Kasumi-1 (cell line): ENCODE data around the gene BACH2.
"Not testable (repeated sequence)": the region's sequence is repeated elsewhere in the genome, so short reads cannot be mapped to it uniquely, and the experiment has no call there.

Experiments
- DNase-seq, 2 experiments: peaks; one replicate each; lab custom pipeline; 2025; lab: John Stamatoyannopoulos, UW

The BACH2 gene

DNA sequence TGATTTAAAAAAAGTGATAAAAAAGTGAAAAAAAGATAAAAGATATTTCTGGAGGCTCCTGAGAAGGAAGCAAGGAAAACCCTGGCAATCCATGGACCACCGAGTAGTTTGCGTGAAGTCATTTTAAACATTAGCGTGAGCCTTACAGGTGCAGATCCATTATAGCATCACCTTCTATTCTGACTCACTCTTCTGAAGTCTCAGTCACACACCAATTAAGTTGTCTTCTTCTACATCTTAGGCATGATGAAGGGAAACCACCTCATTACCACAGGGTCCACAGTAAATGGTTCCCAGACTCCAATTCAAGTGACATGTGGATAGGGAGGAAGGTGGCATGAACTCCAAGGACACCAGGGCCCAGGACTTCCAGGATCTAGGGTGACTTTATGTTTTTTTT lies 303.2 kb downstream of the BACH2 start:
- DNase-seq, result no peak

DNA sequence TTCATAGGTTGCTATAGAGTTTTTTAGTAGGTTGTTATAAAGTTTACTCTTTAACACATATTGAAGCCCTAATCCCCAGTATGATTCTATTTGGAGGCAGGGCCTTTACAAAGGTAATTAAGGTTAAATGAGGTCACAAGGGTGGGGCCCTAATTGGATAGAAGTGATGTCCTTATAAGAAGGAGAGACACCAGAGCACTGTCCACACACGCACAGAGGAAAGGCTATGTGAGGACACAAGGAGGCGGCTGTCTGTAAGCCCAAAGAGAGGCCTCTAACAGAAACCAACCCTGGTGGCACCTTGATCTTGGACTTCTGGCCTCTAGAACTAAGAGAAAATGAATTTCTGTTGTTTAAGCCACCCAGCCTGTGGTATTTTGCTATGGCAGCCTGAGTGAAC lies 303.8 kb downstream of the BACH2 start:
- no peak for DNase-seq

DNA sequence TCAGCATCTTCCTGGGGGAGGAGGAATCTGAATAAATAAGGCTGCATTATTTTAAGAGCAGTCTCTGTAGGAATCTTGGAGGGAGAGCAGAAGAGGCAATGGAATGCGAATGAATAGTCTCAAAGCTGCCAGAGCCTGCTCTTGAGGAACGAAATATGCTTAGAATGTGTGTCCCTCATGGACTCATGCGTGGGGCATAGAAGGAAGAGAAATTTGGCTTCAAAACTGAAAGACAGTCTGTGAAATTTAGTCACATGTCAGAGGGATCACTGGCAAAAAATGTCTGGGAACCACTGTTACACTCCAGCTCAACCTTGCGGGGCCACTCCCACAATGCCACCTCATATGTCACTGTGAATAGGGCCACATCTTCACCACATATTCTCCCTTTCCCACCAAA lies 306.9 kb downstream of the BACH2 start:
- DNase-seq, result no peak

DNA sequence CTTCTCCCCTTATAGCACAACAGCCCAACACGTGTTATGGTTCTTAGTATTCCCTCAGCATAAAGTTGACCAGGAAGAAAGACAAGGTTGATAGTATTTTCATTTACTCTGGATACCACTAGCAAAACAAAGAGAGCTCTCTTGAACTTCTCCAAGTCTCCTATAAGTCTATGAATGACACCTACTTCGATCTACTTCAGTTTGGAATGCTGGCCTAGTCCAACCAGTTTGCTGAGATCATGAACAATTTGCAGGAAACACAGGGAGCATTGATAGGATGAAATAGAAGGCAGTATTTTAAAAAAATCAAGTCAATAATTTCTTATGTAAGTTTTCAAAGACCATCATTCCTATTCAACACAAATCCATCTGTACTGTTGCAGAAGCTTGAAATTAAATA lies 308.8 kb downstream of the BACH2 start:
- no peak for DNase-seq

DNA sequence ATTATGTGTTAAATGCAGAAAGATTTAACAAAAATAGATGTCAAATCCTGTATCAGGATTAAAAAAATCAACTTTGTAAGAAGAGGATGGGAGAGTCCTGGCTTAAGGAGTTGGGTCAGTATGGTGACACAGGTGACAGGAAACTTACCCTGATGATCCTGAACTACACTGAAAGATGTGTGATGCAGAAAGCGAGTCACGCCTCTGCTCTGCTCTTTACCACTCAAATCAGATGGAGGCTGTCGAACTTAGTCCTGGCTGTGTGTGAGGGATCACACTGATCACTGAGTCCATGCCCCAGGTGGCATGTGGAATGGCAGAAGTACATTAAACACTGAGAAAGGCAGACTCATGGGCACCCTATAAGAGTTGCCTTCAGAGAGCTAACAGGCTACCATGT lies 309.5 kb downstream of the BACH2 start:
- no peak for DNase-seq

DNA sequence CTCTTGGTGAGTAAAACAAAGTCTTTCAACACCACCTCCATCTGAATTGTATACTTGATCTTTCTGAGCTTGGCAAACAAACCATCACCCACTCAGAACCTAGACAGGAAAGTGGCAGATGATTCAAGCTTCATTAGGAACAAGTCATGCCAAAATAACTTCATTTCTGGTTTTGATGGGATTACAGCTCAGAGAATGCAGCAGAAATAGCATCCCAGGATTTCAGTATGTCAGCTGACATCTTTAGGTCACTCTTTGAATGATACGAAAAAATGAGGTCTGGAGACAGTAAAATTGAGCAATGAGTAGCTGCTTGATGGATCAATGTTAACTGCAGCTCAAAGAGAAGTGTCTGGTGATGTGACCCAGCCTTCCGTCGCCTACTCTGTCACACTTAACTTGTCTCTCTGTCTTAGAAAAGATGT lies 310.0 kb downstream of the BACH2 start:
- no peak for DNase-seq

DNA sequence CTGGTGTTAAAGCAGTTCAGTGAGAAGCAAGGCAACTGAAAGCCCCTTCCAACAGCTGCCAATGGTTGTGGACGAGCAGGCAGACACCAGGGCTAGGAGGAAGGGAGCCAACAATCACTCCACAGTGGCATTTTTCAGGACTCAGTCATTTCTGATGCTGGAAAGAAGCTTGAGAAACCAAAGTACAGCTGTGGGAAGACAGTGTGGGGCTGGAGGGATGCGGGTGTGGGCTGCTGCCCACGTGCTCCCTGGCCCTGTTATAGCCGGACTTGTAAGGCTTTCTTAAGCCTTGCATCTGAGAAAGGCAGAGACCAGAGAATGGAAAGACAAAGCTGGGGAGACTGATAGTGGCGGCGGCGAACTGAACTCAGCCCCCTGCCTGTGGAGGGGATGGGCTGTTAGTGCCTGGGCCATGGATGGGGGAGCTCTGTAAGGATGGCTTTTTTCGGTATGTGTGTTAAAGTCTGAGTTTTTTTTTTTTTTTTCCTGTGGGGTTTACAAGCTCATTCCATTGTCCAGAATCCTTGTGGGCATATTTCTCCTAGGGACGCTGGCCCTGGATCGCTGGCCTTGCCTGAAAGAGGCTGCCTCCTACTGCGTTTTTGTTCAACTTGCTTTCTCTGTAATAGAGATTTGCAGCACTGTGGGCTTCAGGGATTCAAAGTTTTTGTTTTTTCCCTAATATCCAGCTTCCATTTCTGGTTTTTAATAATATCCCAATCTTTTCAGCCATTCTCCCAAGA lies 310.7 kb downstream of the BACH2 start:
- no peak for DNase-seq

- no peak for DNase-seq
Measured at GRCh38 chr6:89984926-89985750, 311.5 kb downstream of the BACH2 start.

DNA sequence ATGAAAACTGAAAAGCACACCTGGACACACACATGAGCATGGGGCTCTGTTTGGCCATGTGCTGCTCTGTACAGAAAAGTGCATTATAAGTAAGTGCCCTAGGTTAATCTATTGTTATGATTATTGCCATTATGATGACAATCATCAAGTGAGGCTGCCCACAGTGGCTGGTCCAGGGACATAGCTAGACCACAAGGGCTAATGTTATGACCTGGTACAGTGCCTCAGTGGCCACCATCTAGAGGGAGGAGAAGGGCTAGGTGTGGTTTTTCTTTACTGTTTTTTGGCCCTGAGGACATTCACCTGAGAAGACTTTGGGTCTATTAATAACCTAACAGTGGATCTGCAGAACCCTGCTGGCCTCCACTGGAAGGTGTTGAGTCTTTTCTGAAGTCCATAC lies 316.3 kb downstream of the BACH2 start:
- DNase-seq, result no peak

GRCh38 chr6:89979481-89980119 lies 317.0 kb downstream of the BACH2 start:
- DNase-seq, result no peak

GRCh38 chr6:89978749-89979145 lies 317.9 kb downstream of the BACH2 start:
- DNase-seq, result no peak

- DNase-seq, result no peak
Measured at GRCh38 chr6:89977808-89978748, 318.6 kb downstream of the BACH2 start.

GRCh38 chr6:89976694-89977020 lies 320.0 kb downstream of the BACH2 start:
- DNase-seq, result no peak

GRCh38 chr6:89975991-89976693 lies 320.5 kb downstream of the BACH2 start:
- DNase-seq, result no peak

- DNase-seq, result no peak
Measured at GRCh38 chr6:89975366-89975765, 321.3 kb downstream of the BACH2 start.

DNA sequence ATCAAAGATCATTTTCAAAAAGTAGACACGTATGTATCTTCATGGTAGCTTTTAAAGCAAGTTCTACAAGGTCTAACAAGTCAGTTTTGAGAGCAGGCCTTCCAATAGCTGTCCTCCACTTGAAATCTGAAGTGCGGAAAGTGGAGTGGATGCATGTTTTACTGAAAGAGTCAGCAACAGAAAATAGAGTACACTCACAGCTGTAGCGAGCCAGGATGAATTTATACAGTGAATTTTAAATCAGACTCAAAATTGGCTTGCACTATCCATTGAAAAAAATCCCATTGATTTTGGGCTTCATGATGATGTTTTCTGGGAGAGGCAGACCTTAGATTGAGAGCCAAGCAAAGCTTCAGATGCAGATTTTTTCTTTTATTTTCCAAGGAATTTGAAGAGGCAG lies 321.8 kb downstream of the BACH2 start:
- no peak for DNase-seq

GRCh38 chr6:89972025-89972381 lies 324.6 kb downstream of the BACH2 start:
- DNase-seq, result no peak

DNA sequence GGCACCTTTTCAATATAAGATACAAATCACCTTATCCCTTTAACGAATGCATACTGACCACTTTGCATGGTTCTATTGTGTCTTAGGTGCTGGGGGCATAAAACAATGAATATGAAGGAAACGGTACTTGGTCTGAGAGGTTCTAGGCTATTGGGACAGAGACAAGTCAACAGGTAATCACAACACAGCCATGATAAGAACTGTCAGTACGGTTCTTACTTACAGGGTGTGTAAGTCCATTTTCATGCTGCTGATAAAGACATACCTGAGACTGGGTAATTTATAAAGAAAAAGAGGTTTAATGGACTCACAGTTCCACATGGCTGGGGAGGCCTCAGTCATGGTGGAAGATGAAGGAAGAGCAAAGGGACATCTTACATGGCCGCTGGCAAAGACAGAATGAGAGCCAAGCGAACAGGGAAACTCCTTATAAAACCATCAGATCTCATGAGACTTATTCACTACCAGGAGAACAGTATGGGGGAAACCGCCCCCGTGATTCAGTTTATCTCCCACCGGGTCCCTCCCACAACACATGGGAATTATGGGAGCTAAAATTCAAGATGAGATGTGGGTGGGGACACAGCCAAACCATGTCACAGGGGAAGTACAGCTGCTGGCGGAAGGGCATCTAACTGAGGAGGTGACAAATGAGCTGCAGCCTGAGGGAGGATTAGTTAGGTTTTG lies 325.2 kb downstream of the BACH2 start:
- not testable (repeated sequence) for DNase-seq

DNA sequence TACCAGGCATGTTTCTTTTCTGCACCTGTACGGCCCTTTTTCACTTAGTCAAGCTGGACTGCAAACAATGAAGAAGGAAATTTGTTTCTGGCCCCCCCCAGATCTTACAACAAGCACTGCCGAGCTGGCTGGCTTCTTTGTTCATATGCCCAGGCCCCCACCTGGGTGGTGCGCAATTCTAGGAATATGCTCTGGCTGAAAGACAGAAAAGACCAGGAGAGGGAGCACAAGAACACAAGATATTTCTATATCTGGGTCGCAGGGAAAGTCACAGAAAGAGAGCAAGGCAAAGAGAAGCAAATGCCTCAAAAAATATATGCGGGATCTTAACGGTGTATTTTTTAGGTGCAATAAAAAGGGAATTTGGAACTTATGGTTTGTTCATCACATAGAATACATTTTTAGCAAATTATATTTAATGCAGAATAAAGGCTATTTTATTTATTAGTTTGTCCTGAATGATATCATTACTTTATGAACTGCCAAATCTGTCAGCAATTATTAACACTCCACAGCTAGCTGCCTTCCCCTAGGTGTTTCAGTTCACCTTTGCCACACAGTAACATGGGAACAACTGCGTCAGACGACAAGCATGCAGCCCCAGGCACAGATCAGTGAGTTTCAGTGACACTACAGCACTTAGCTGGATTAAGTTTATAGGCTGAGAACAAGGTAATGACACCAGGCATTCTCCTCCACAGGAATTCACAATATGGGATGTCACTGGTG lies 325.9 kb downstream of the BACH2 start:
- DNase-seq, result peak; percentile 81

DNA sequence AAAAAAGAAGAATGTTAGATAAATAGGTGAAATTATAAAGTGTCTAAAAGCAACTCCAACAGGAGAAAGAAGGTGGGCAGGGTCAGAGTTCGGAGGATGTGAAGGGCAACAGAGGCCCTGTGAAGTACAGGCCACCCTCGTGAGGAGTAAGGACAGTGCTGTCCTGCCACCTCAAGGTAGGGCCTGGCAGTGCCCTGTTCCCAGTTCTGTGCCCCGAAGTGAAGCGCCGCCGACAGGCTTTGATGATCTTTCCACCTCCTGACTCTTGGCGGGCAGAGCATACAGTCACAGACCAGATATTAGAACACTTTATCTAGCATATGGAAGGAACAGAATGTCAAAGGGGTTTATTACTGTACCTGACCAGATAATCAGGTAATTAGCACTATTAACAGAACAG lies 326.6 kb downstream of the BACH2 start:
- peak in 1 of 2 experiments; percentile 1 for DNase-seq
